Trophoblast cell (in vitro differentiated cells and primary cell): ENCODE measurements around the gene TMEM132C.

Experiments used
- DNase-seq, 2 donors: peaks; one replicate each; pipeline ENCODE4 v3.0.0-alpha.2; 2016
- H2AFZ ChIP-seq: 2 replicates; pipeline ENCODE4 v1.6.1; 2013; ENCODE audit warnings: low read length, moderate library complexity, mild to moderate bottlenecking; ENCODE audit not compliant: insufficient read depth, poor library complexity
- H2AK5ac ChIP-seq: 2 replicates; pipeline ENCODE4 v1.6.1; 2013; ENCODE audit warnings: mild to moderate bottlenecking, low read length
- H2BK120ac ChIP-seq: 2 replicates; pipeline ENCODE4 v1.6.1; 2013; ENCODE audit warnings: low read length, mild to moderate bottlenecking, moderate library complexity; ENCODE audit not compliant: insufficient read depth, poor library complexity
- H2BK12ac ChIP-seq: 2 replicates; pipeline ENCODE4 v1.6.1; 2013; ENCODE audit warnings: mild to moderate bottlenecking, low read length, moderate library complexity
- H2BK5ac ChIP-seq: 2 replicates; pipeline ENCODE4 v1.6.1; 2013; ENCODE audit warnings: low read length, low read depth, moderate library complexity, mild to moderate bottlenecking; ENCODE audit not compliant: poor library complexity
- H3K14ac ChIP-seq: 2 replicates; pipeline ENCODE4 v1.6.1; 2013; ENCODE audit warnings: mild to moderate bottlenecking, low read length
- H3K18ac ChIP-seq: 2 replicates; pipeline ENCODE4 v1.6.1; 2013; ENCODE audit warnings: mild to moderate bottlenecking, low read length
- H3K23ac ChIP-seq: 2 replicates; pipeline ENCODE4 v1.6.1; 2013; ENCODE audit warnings: low read length
- H3K27ac ChIP-seq: 2 replicates; pipeline ENCODE4 v1.5.1; 2013; ENCODE audit warnings: low read depth, mild to moderate bottlenecking, inconsistent platforms, low read length, moderate library complexity
- H3K27me3 ChIP-seq: 2 replicates; pipeline ENCODE4 v1.6.1; 2013; ENCODE audit warnings: inconsistent platforms, mild to moderate bottlenecking, low read length, moderate library complexity; ENCODE audit not compliant: insufficient read depth
- H3K36me3 ChIP-seq, 2 experiments: 1 replicate in 1 of 2; 2 replicates in 1 of 2; pipeline ENCODE4 v1.6.1; 2013; ENCODE audit warnings: low read length in 2 of 2, mild to moderate bottlenecking in 2 of 2, moderate library complexity in 1 of 2; ENCODE audit not compliant: insufficient read depth in 2 of 2, control insufficient read depth in 1 of 2
- H3K4ac ChIP-seq: 2 replicates; pipeline ENCODE4 v1.6.1; 2013; ENCODE audit warnings: low read depth, mild to moderate bottlenecking, low read length, moderate library complexity
- H3K4me1 ChIP-seq, 2 experiments: 1 replicate in 1 of 2; 2 replicates in 1 of 2; pipeline ENCODE4 v1.6.1; 2013; ENCODE audit warnings: low read length in 2 of 2, mild to moderate bottlenecking in 2 of 2, moderate library complexity in 1 of 2; ENCODE audit not compliant: insufficient read depth in 2 of 2, control insufficient read depth in 1 of 2
- H3K4me2 ChIP-seq: 2 replicates; pipeline ENCODE4 v1.6.1; 2013; ENCODE audit warnings: inconsistent platforms, mild to moderate bottlenecking, low read length, moderate library complexity
- H3K4me3 ChIP-seq: 2 replicates; pipeline ENCODE4 v1.5.1; 2013; ENCODE audit warnings: mild to moderate bottlenecking, low read depth, low read length, inconsistent platforms
- H3K79me1 ChIP-seq: one replicate; pipeline ENCODE4 v1.6.1; 2013; ENCODE audit warnings: low read length
- H3K79me2 ChIP-seq: 2 replicates; pipeline ENCODE4 v1.6.1; 2013; ENCODE audit warnings: low read length, mild to moderate bottlenecking; ENCODE audit not compliant: control insufficient read depth, insufficient read depth, poor library complexity
- H3K9ac ChIP-seq: 2 replicates; pipeline ENCODE4 v1.6.1; 2013; ENCODE audit warnings: mild to moderate bottlenecking, low read length
- H3K9me3 ChIP-seq: 2 replicates; pipeline ENCODE4 v1.6.1; 2013; ENCODE audit warnings: low read depth, mild to moderate bottlenecking, control low read depth, inconsistent platforms, low read length; ENCODE audit not compliant: insufficient read depth
- H4K12ac ChIP-seq: 2 replicates; pipeline ENCODE4 v1.6.1; 2013; ENCODE audit warnings: low read depth, mild to moderate bottlenecking, low read length, moderate library complexity
- H4K8ac ChIP-seq: 2 replicates; pipeline ENCODE4 v1.6.1; 2013; ENCODE audit warnings: low read depth, mild to moderate bottlenecking, low read length, moderate library complexity
- H4K91ac ChIP-seq: one replicate; pipeline ENCODE4 v1.6.1; 2013; ENCODE audit warnings: low read depth, mild to moderate bottlenecking, low read length, moderate library complexity
- WGBS: extraction: QIAGEN DNeasy Blood & Tissue Kit; methylation state at CpG from one replicate; pipeline ENCODE4 v1.1.7; 2013; ENCODE audit warnings: missing lambda C conversion rate; ENCODE audit not compliant: insufficient read length, insufficient coverage; ENCODE audit errors: extremely low coverage; 5-methylcytosine and 5-hydroxymethylcytosine counted together

The TMEM132C gene

DNA sequence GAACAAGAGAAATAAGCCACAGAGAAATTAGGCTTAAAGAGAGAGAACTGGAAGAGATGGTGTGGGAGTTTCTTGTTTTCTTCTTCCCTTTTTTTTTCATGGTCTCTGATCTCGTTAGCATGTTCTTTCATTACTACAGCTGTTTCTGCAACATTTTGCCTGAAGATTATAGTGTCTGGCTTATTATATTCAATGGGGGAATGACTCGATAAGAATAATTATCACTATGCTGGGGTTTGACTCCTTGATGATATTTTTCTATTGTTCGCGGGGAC is 70.0 kb downstream of the TMEM132C start:
- Histone ChIP-seq H2BK120ac (no peak overlapping the region), H3K23ac (no peak overlapping the region), H2AK5ac (no peak overlapping the region), H3K9ac (no peak overlapping the region), H3K4me1 (peaks cover 0 to 4% of the 10 kb centered on the region in 2 experiments), H3K79me2 (no peaks in the 10 kb centered on the region), H4K12ac (no peak overlapping the region), H4K8ac (no peak overlapping the region), H3K4me3 (no peak overlapping the region), H3K18ac (no peak overlapping the region), H2BK12ac (no peak overlapping the region), H4K91ac (no peak overlapping the region), H3K27ac (no peak overlapping the region), H3K27me3 (no peaks in the 10 kb centered on the region), H2AFZ (no peak overlapping the region), H3K14ac (no peak overlapping the region), H3K4ac (no peak overlapping the region), H2BK5ac (no peak overlapping the region), H3K4me2 (no peak overlapping the region), H3K79me1 (no peaks in the 10 kb centered on the region), H3K9me3 (no peaks in the 10 kb centered on the region), H3K36me3 (no peaks in the 10 kb centered on the region)
- WGBS, result no CpG with 5 or more reads among the region's 4 CpGs
- DNase-seq, result no peak

DNA sequence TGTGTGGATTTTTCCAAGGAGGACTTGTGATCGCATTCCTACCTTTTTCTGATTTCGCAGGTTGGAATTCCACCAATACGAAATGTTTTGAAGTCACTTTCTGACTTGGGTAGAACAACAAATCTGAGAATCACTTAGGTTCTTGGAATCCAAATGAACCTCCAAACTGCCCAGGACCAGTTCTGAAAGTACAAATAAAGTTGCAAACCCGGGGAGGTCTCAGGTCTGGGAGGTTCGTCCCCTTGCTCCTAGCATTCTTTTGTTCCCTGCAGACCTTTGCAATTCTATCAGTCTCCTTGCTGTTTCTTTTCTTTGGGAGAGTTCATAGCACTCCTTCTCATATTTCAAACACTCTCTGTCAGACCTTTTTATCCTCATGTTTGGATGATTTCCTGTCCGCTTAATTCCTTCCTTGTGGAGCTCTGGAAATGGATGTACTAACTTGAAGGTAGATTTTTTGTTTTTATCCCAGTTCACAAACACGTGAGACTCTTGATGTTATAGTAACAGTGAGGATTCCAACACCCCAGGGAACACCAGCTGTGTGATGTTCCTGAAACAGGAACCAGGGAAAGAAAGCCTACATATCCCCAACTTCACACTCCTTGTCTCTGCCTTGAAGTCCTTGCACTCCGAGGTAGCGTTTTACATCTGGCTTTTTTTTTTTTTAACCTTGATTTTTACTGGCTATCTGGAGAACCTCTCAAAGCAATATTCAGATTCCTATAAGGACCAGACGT is 70.6 kb downstream of the TMEM132C start:
- Histone ChIP-seq H3K9ac (no peak overlapping the region), H4K12ac (no peak overlapping the region), H3K18ac (no peak overlapping the region), H2BK5ac (no peak overlapping the region), H3K23ac (no peak overlapping the region), H2BK120ac (no peak overlapping the region), H4K8ac (no peak overlapping the region), H2BK12ac (no peak overlapping the region), H3K4me2 (peak overlapping the region; percentile 17), H3K36me3 (no peaks in the 10 kb centered on the region), H3K14ac (no peak overlapping the region), H3K4me3 (no peak overlapping the region), H2AFZ (no peak overlapping the region), H3K4ac (no peak overlapping the region), H3K79me2 (no peaks in the 10 kb centered on the region), H3K27me3 (no peaks in the 10 kb centered on the region), H2AK5ac (no peak overlapping the region), H4K91ac (no peak overlapping the region), H3K79me1 (no peaks in the 10 kb centered on the region), H3K9me3 (no peaks in the 10 kb centered on the region), H3K4me1 (peaks cover 0 to 4% of the 10 kb centered on the region in 2 experiments), H3K27ac (no peak overlapping the region)
- no peak for DNase-seq
- no CpG with 5 or more reads among the region's 10 CpGs for WGBS

DNA sequence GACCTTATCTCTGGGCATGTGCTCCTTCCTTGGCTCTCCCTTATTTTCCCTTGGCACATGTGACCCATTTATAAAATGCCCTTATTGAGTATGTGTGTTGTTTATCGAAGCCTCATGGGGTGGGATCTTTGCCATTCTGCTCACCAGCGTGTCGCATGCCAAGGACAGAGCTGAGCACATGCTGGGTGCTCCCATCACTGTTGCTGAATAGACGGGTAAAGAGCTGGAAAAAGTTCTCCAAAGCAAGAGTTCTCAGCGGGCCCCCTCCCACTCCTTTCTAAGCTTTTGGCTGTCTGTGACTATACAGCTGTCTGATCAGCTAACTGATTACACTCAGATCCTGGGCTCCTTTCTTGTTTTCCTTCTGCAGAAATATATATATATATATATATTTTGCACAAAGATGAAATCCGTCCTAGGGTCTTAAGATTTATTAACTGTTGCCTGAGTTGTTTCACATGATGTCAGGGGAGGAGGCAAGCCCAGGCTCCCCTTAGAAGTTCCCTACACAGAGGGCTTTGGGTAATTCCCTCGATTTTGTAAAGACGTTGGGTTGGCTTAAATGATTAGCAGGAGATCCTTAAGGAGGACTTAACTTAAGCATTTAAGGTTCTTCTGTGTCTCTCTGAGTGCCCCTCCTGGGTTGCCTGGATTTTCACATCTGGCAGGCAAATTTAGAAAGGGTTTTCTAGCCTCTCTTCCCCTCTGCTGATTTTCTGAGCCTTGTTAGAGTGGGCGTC is 71.6 kb downstream of the TMEM132C start:
- DNase-seq, result no peak

DNA sequence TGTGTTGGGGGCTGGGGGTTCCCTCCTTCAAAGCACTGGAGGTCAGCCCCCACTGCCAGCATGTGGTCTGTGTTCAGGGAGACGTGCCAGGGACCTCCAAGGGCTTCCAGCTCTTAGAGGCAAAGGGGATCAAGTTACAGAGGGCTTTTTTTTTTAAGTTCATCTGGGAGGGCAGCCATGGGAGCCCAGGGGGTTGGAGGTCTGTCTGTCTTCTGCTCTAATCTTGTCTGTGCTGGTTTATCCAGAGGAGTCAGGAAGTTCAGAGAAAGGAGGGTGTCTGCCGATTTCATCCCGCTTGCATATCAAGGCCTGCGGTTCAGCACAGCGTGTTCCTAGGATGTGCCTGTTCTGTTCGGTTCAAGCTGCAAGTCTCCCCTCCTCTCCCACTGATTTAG is 72.2 kb downstream of the TMEM132C start:
- Histone ChIP-seq H3K14ac (no peak overlapping the region), H3K9ac (no peak overlapping the region), H3K23ac (no peak overlapping the region), H3K18ac (no peak overlapping the region), H3K79me1 (no peaks in the 10 kb centered on the region), H3K27ac (no peak overlapping the region), H3K4me1 (peaks cover 0 to 4% of the 10 kb centered on the region in 2 experiments), H2BK5ac (no peak overlapping the region), H3K4me3 (no peak overlapping the region), H3K27me3 (no peaks in the 10 kb centered on the region), H3K4ac (no peak overlapping the region), H3K36me3 (no peaks in the 10 kb centered on the region), H4K91ac (no peak overlapping the region), H2AK5ac (no peak overlapping the region), H3K4me2 (no peak overlapping the region), H2BK12ac (no peak overlapping the region), H3K79me2 (no peaks in the 10 kb centered on the region), H2BK120ac (no peak overlapping the region), H4K8ac (no peak overlapping the region), H3K9me3 (no peaks in the 10 kb centered on the region), H4K12ac (no peak overlapping the region), H2AFZ (no peak overlapping the region)
- DNase-seq, result no peak
- no CpG with 5 or more reads among the region's 6 CpGs for WGBS

More for the DNA sequence above, 71.6 kb downstream of the TMEM132C start:
- Histone ChIP-seq H3K9ac (no peak overlapping the region), H2BK12ac (no peak overlapping the region), H3K27me3 (no peaks in the 10 kb centered on the region), H3K23ac (no peak overlapping the region), H4K91ac (no peak overlapping the region), H2BK120ac (no peak overlapping the region), H3K14ac (no peak overlapping the region), H3K4me2 (no peak overlapping the region), H3K27ac (no peak overlapping the region), H3K4me3 (no peak overlapping the region), H4K12ac (no peak overlapping the region), H2BK5ac (no peak overlapping the region), H3K4me1 (peaks cover 0 to 4% of the 10 kb centered on the region in 2 experiments), H3K79me1 (no peaks in the 10 kb centered on the region), H3K79me2 (no peaks in the 10 kb centered on the region), H3K4ac (no peak overlapping the region), H2AK5ac (no peak overlapping the region), H3K18ac (no peak overlapping the region), H3K9me3 (no peaks in the 10 kb centered on the region), H3K36me3 (no peaks in the 10 kb centered on the region), H4K8ac (no peak overlapping the region), H2AFZ (peak overlapping the region; percentile 10)
- no CpG with 5 or more reads among the region's 9 CpGs for WGBS
